H1 (cell line): ENCODE measurements around the gene GRIA4. TPM values are rescaled to one million over a fixed set of nuclear protein-coding genes. Genes with fewer than 3 reads are reported as not detected.

Experiments
- CTBP2 ChIP-seq: IDR thresholded peaks from 2 replicates; pipeline ENCODE4 v1.7.0; 2011; ENCODE audit warnings: borderline replicate concordance, mild to moderate bottlenecking, moderate library complexity, mixed read lengths, low read length; ENCODE audit not compliant: insufficient read depth, insufficient read length
- SIX5 ChIP-seq: IDR thresholded peaks from 2 replicates; pipeline ENCODE4 v1.6.1; 2011; ENCODE audit warnings: mild to moderate bottlenecking, low read depth, low read length
- polyA plus RNA-seq, 7 experiments: library from polyadenylated mRNA; depleted of rRNA in 3 of 7; stranded (reverse) in 5 of 7; unstranded in 2 of 7; fragments of >200 nt in 5 of 7; fragments of 200-250 nt in 2 of 7; gene quantifications; 1 replicate in 5 of 7; 2 replicates in 1 of 7; 4 replicates in 1 of 7; pipeline versions ENCODE4 v1.2.1 to v1.2.3, GENCODE V29; 2011 to 2013; ENCODE audit warnings: missing spikeins in 2 of 7, mixed read lengths in 2 of 7
- total RNA-seq: library from RNA; stranded (reverse); fragmentation: NEBNext Ultra II Directional; extraction: Animal tissue kit (Norgen Biotek cat#: 25700); gene quantifications from 2 replicates; pipeline ENCODE4 v1.2.1, GENCODE V29; 2021

The GRIA4 gene
- total and polyA plus RNA-seq, 2 of the 8 experiments (the other 6 are each of a cell fraction or from before 2014, with no cell fraction given), result 12.5 to 21.8 TPM

DNA sequence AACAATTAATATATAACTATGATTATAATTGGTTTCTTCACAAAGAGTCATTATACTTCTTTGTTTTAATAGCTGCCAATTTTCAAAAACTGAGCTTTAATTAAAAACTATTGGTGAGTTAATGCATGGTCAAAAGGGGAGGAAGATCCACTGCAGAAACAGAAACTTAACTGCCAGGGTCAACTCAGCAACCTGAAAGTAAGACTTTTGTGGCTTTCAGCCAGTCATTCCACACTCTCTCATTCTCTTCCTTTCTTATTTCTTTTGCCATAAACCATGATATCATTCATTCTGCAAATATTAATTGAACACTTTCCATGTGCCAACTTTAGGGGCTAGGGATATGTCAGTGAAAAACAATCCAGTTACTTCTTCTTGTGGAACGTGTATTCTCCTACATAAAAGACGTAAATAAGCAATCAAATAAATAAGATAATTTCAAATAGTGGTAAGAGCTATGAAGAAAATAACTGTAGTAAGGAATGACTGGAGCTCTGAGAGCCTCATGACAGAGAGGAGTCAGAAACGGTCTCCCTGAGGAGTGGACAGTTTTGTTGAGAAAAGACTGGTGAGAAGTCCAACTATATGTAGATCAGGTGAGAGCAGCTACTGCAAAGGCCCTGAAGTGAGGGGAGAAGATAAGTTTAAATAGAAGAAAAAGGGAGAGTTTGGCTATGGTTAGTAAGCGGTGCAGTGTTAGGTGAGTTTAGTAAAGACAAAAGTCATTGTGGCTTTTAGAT lies 130.5 kb downstream of the GRIA4 start (continued):
- TF ChIP-seq SIX5, result no peak
- no peak for TF ChIP-seq CTBP2
